H1 (cell line): ENCODE measurements around the gene DIPK1B. TPM values are rescaled to one million over a fixed set of nuclear protein-coding genes. Genes with fewer than 3 reads are reported as not detected.
A peak's percentile ranks its signal among the peaks of the same experiment; 100 is the strongest.

Experiments
- CTCF ChIA-PET: fragments of 300-600 bp; sonication (Branson Sonifier 250); formaldehyde crosslinking; loops from one replicate; lab custom pipeline; 2021; ENCODE audit not compliant: partially characterized antibody; lab: Charles Lee
- POLR2A ChIA-PET: fragments of 300-600 bp; sonication (Branson Sonifier 250); formaldehyde crosslinking; loops from one replicate; lab custom pipeline; 2021; ENCODE audit warnings: inconsistent platforms; ENCODE audit not compliant: partially characterized antibody; lab: Charles Lee
- DNase-seq, 2 experiments: peaks; one replicate each; pipeline versions ENCODE4 v3.0.0 to v3.0.0-alpha.2; 2010 to 2022; ENCODE audit warnings: low spot score in 2 of 2, low read depth in 1 of 2, mixed read lengths in 1 of 2
- FAIRE-seq: peaks from 2 replicates; lab custom pipeline; 2011; peaks lifted over from hg19 to GRCh38; lab: Jason Lieb, UNC
- H2AFZ ChIP-seq: 2 replicates; pipeline ENCODE4 v1.8.1; 2012; ENCODE audit warnings: low read length, inconsistent platforms
- H2AK5ac ChIP-seq: 2 replicates; pipeline ENCODE4 v1.6.1; 2013; ENCODE audit warnings: low read depth, low read length
- H2BK120ac ChIP-seq: replicated peaks from 2 replicates; pipeline ENCODE3; 2013; ENCODE audit warnings: low read depth, low read length, inconsistent platforms
- H2BK12ac ChIP-seq: 2 replicates; pipeline ENCODE4 v1.6.1; 2013; ENCODE audit warnings: low read depth, low read length
- H2BK15ac ChIP-seq: 2 replicates; pipeline ENCODE4 v1.6.1; 2013; ENCODE audit warnings: low read length
- H2BK20ac ChIP-seq: 2 replicates; pipeline ENCODE4 v1.6.1; 2013; ENCODE audit warnings: low read length
- H2BK5ac ChIP-seq: 2 replicates; pipeline ENCODE4 v1.6.1; 2013; ENCODE audit warnings: low read depth, low read length
- H3K14ac ChIP-seq: 2 replicates; pipeline ENCODE4 v1.6.1; 2013; ENCODE audit warnings: inconsistent platforms; ENCODE audit not compliant: insufficient read length
- H3K18ac ChIP-seq: 2 replicates; pipeline ENCODE4 v1.6.1; 2013; ENCODE audit warnings: low read length; ENCODE audit errors: extremely low read depth
- H3K23ac ChIP-seq: 2 replicates; pipeline ENCODE4 v1.6.1; 2013; ENCODE audit warnings: inconsistent platforms; ENCODE audit not compliant: insufficient read length
- H3K23me2 ChIP-seq: 2 replicates; pipeline ENCODE4 v1.6.1; 2013; ENCODE audit warnings: low read depth, low read length
- H3K27ac ChIP-seq: 2 replicates; pipeline ENCODE4 v1.6.1; 2011; ENCODE audit warnings: low read depth, low read length, inconsistent platforms
- H3K27me3 ChIP-seq, 4 experiments: replicated peaks in 1 of 4; 1 replicate in 1 of 4; 2 replicates in 3 of 4; pipeline versions ENCODE4 v1.6.1 to v1.8.1; 2011 to 2013; ENCODE audit warnings: low read length in 3 of 4, mild to moderate bottlenecking in 3 of 4, inconsistent platforms in 2 of 4, mixed read lengths in 2 of 4, moderate library complexity in 1 of 4; ENCODE audit not compliant: control insufficient read depth in 3 of 4, insufficient read depth in 3 of 4; ENCODE audit errors: extremely low read depth in 1 of 4
- H3K36me3 ChIP-seq, 4 experiments: 2 replicates each; pipeline versions ENCODE4 v1.6.1 to v1.8.1; 2011 to 2013; ENCODE audit warnings: mild to moderate bottlenecking in 4 of 4, low read length in 3 of 4, moderate library complexity in 2 of 4, control low read depth in 1 of 4, inconsistent platforms in 1 of 4; ENCODE audit not compliant: insufficient read depth in 4 of 4, control insufficient read depth in 2 of 4
- H3K4ac ChIP-seq: replicated peaks from 2 replicates; pipeline ENCODE3; 2013; ENCODE audit warnings: low read length, low read depth, mixed read lengths, inconsistent platforms; ENCODE audit not compliant: insufficient read length
- H3K4me1 ChIP-seq, 4 experiments: replicated peaks in 1 of 4; 1 replicate in 1 of 4; 2 replicates in 3 of 4; pipeline versions ENCODE4 v1.6.1 to v1.8.1; 2011 to 2013; ENCODE audit warnings: low read length in 3 of 4, inconsistent platforms in 2 of 4, mixed read lengths in 1 of 4; ENCODE audit not compliant: insufficient read depth in 4 of 4, control insufficient read depth in 3 of 4
- H3K4me2 ChIP-seq, 2 experiments: 2 replicates each; pipeline versions ENCODE4 v1.6.1 to v1.8.1; 2011 to 2013; ENCODE audit warnings: low read depth in 2 of 2, low read length in 2 of 2, control low read depth in 1 of 2, inconsistent platforms in 1 of 2, mild to moderate bottlenecking in 1 of 2; ENCODE audit not compliant: insufficient read depth in 1 of 2
- H3K4me3 ChIP-seq, 4 experiments: fragments of 200-600, 300-600 bp in 1 of 4; sonication (generic), shearing (Covaris generic), sonication (Bioruptor Twin) in 1 of 4; 2 replicates each; pipeline versions ENCODE4 v1.5.1 to v1.8.1; 2011 to 2016; ENCODE audit warnings: low read length in 4 of 4, low read depth in 3 of 4, control low read depth in 2 of 4, inconsistent platforms in 2 of 4, mild to moderate bottlenecking in 2 of 4, mixed read lengths in 1 of 4, moderate library complexity in 1 of 4; ENCODE audit not compliant: insufficient read depth in 2 of 4; ENCODE audit errors: extremely low read depth in 1 of 4
- H3K56ac ChIP-seq: replicated peaks from 2 replicates; pipeline ENCODE3; 2013; ENCODE audit warnings: low read depth, mild to moderate bottlenecking, mixed read lengths, low read length, inconsistent platforms; ENCODE audit not compliant: insufficient read length
- H3K79me1 ChIP-seq: 2 replicates; pipeline ENCODE4 v1.6.1; 2013; ENCODE audit warnings: low read depth, low read length, control low read depth
- H3K79me2 ChIP-seq, 2 experiments: 2 replicates each; pipeline versions ENCODE4 v1.6.1 to v1.8.1; 2012 to 2013; ENCODE audit warnings: low read length in 2 of 2, mild to moderate bottlenecking in 2 of 2, inconsistent platforms in 1 of 2; ENCODE audit not compliant: insufficient read depth in 2 of 2, control insufficient read depth in 1 of 2
- H3K9ac ChIP-seq, 4 experiments: replicated peaks in 1 of 4; 1 replicate in 1 of 4; 2 replicates in 3 of 4; pipeline versions ENCODE4 v1.6.1 to v1.8.1; 2011 to 2013; ENCODE audit warnings: low read depth in 3 of 4, low read length in 3 of 4, control low read depth in 2 of 4, mild to moderate bottlenecking in 2 of 4, moderate library complexity in 2 of 4, inconsistent platforms in 1 of 4; ENCODE audit errors: extremely low read depth in 1 of 4
- H3K9me3 ChIP-seq, 2 experiments: 2 replicates each; pipeline versions ENCODE4 v1.6.1 to v1.8.1; 2012 to 2013; ENCODE audit warnings: mild to moderate bottlenecking in 2 of 2, moderate library complexity in 2 of 2, control low read depth in 1 of 2, inconsistent platforms in 1 of 2, low read depth in 1 of 2, low read length in 1 of 2, mixed read lengths in 1 of 2; ENCODE audit not compliant: insufficient read depth in 2 of 2
- H4K20me1 ChIP-seq, 2 experiments: replicated peaks in 1 of 2; 2 replicates each; pipeline versions ENCODE3 to v1.8.1; 2011 to 2013; ENCODE audit warnings: inconsistent platforms in 2 of 2, low read length in 2 of 2, mild to moderate bottlenecking in 1 of 2; ENCODE audit not compliant: insufficient read depth in 2 of 2, control insufficient read depth in 1 of 2
- H4K5ac ChIP-seq: 2 replicates; pipeline ENCODE4 v1.6.1; 2013; ENCODE audit warnings: low read length, low read depth, mixed read lengths, inconsistent platforms; ENCODE audit not compliant: insufficient read length
- H4K8ac ChIP-seq: 2 replicates; pipeline ENCODE4 v1.8.0; 2013; ENCODE audit warnings: mild to moderate bottlenecking, moderate library complexity, low read length, inconsistent platforms; ENCODE audit not compliant: insufficient read depth; ENCODE audit errors: extremely low read depth
- H4K91ac ChIP-seq: replicated peaks from 2 replicates; pipeline ENCODE3; 2013; ENCODE audit warnings: low read length, mixed read lengths, inconsistent platforms; ENCODE audit not compliant: insufficient read length
- BCL11A ChIP-seq, 2 experiments: IDR thresholded peaks; one replicate each; pipeline ENCODE4 v1.6.1; 2011; ENCODE audit warnings: low read depth in 2 of 2, low read length in 2 of 2, mild to moderate bottlenecking in 2 of 2
- BRCA1 ChIP-seq: IDR thresholded peaks from 2 replicates; pipeline ENCODE4 v1.6.1; 2012; ENCODE audit warnings: low read depth, low read length, improper control_type of control experiment
- CTBP2 ChIP-seq: IDR thresholded peaks from 2 replicates; pipeline ENCODE4 v1.7.0; 2011; ENCODE audit warnings: borderline replicate concordance, mild to moderate bottlenecking, moderate library complexity, mixed read lengths, low read length; ENCODE audit not compliant: insufficient read depth, insufficient read length
- E2F6 ChIP-seq: IDR thresholded peaks from 2 replicates; pipeline ENCODE4 v1.6.1; 2012; ENCODE audit warnings: inconsistent platforms
- GABPA ChIP-seq: IDR thresholded peaks from 2 replicates; pipeline ENCODE4 v1.6.1; 2011; ENCODE audit warnings: mild to moderate bottlenecking, low read length, moderate library complexity, borderline replicate concordance; ENCODE audit not compliant: insufficient read depth
- POU5F1 ChIP-seq: IDR thresholded peaks from 2 replicates; pipeline ENCODE4 v1.6.1; 2011; ENCODE audit warnings: low read depth, mild to moderate bottlenecking, low read length, moderate library complexity
- SIN3A ChIP-seq, 2 experiments: IDR thresholded peaks in 1 of 2; conservative IDR thresholded peaks in 1 of 2; 2 replicates each; pipeline ENCODE4 v1.6.1; 2011 to 2012; ENCODE audit warnings: low read length in 2 of 2, improper control_type of control experiment in 1 of 2, low read depth in 1 of 2, mild to moderate bottlenecking in 1 of 2
- SP1 ChIP-seq: IDR thresholded peaks from 2 replicates; pipeline ENCODE4 v1.6.1; 2011; ENCODE audit warnings: low read depth, low read length
- WGBS, 2 experiments: shearing (Covaris generic) in 1 of 2; methylation state at CpG; one replicate each; pipeline versions ENCODE4 v1.1.6 to v1.1.7; 2013 to 2015; ENCODE audit warnings: low lambda C conversion rate in 2 of 2, mixed read lengths in 2 of 2, inconsistent platforms in 1 of 2, low coverage in 1 of 2, missing lambda C conversion rate in 1 of 2; ENCODE audit not compliant: insufficient replicate concordance in 2 of 2, insufficient coverage in 1 of 2, insufficient read length in 1 of 2; ENCODE audit errors: extremely low coverage in 1 of 2, missing lambda C conversion rate in 1 of 2; 5-methylcytosine and 5-hydroxymethylcytosine counted together
- polyA plus RNA-seq, 7 experiments: library from polyadenylated mRNA; depleted of rRNA in 3 of 7; stranded (reverse) in 5 of 7; unstranded in 2 of 7; fragments of >200 nt in 5 of 7; fragments of 200-250 nt in 2 of 7; gene quantifications; 1 replicate in 5 of 7; 2 replicates in 1 of 7; 4 replicates in 1 of 7; pipeline versions ENCODE4 v1.2.1 to v1.2.3, GENCODE V29; 2011 to 2013; ENCODE audit warnings: missing spikeins in 2 of 7, mixed read lengths in 2 of 7
- total RNA-seq: library from RNA; stranded (reverse); fragmentation: NEBNext Ultra II Directional; extraction: Animal tissue kit (Norgen Biotek cat#: 25700); gene quantifications from 2 replicates; pipeline ENCODE4 v1.2.1, GENCODE V29; 2021
- TF ChIP-seq, protein P1 (sequence below): IDR thresholded peaks from 2 replicates; pipeline ENCODE4 v1.6.1; 2012; ENCODE audit warnings: low read length, inconsistent platforms

Gene DIPK1B
- total and polyA plus RNA-seq, 2 of the 8 experiments (the other 6 are each of a cell fraction or from before 2014, with no cell fraction given) = 32.3 to 64.8 TPM

DNA sequence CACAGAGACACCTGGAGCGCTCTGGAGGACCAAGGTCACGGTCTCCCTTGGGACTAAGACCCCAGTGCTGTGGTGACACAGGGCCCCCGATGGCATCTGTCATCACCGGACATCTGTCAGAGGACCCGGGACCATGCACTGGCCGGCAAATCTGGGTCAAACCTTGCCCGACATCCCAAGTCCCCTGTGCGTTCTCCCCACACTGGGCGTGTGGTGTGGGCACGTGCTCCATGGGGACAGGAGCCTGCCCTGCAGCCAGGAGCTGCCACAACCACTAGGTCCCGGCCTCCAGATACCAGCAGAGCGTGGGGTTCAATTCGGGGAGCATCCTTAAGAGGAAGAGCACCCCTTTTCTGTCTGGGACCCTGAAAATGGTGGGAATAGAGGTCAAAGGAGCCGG is 28.6 kb upstream of the DIPK1B start:
- POLR2A ChIA-PET = interaction anchor here (1.2 to 3.1 kb wide), 2 partner anchors 8 to 11 kb away, joined by 3 to 15 read pairs; no protein-coding TSS in a partner anchor
- H2BK20ac ChIP-seq = no peak overlapping the region
- no peak overlapping the region for H3K4me2 ChIP-seq
- H3K9me3 ChIP-seq = no peaks in the 10 kb centered on the region
- peaks cover 0 to 24% (median 11%) of the 10 kb centered on the region in 4 experiments; a peak in 4 of 7 replicates for H3K4me1 ChIP-seq
- no peak overlapping the region for H3K4me3 ChIP-seq
- TF ChIP-seq CTBP2 = no peak
- TF ChIP-seq BCL11A (IDR thresholded peaks at IDR 0.05; ENCODE audit: low read depth in 2 of 2, low read length in 2 of 2) = no peak
- no peak for TF ChIP-seq GABPA
- TF ChIP-seq E2F6 = no peak
- no peak for TF ChIP-seq BRCA1
- TF ChIP-seq SIN3A (conservative IDR thresholded peaks at IDR 0.05 in 1 of 2, IDR thresholded peaks at IDR 0.05 in 1 of 2; ENCODE audit: low read depth in 1 of 2, low read length in 2 of 2) = no peak
- TF ChIP-seq POU5F1 = no peak
- TF ChIP-seq SP1 = no peak
- TF ChIP-seq, protein P1, sequence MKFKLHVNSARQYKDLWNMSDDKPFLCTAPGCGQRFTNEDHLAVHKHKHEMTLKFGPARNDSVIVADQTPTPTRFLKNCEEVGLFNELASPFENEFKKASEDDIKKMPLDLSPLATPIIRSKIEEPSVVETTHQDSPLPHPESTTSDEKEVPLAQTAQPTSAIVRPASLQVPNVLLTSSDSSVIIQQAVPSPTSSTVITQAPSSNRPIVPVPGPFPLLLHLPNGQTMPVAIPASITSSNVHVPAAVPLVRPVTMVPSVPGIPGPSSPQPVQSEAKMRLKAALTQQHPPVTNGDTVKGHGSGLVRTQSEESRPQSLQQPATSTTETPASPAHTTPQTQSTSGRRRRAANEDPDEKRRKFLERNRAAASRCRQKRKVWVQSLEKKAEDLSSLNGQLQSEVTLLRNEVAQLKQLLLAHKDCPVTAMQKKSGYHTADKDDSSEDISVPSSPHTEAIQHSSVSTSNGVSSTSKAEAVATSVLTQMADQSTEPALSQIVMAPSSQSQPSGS = no peak
- no peaks in the 10 kb centered on the region for H3K36me3 ChIP-seq
- H4K91ac ChIP-seq = no peak overlapping the region
- H3K14ac ChIP-seq = no peak overlapping the region
- no peak overlapping the region for H2BK120ac ChIP-seq
- peaks cover 13% of the 10 kb centered on the region; the same call in 1 of the 2 replicates for H3K23me2 ChIP-seq
- H3K18ac ChIP-seq = no peak overlapping the region
- no peak overlapping the region for H2AFZ ChIP-seq
- H4K5ac ChIP-seq = no peak overlapping the region
- H2BK15ac ChIP-seq = no peak overlapping the region
- FAIRE-seq (no peak), DNase-seq (no peak)
- peaks cover 0 to 11% (median 5%) of the 10 kb centered on the region in 4 experiments; a peak in 4 of 7 replicates for H3K27me3 ChIP-seq
- H3K4ac ChIP-seq = no peak overlapping the region
- H3K79me1 ChIP-seq = peaks cover 6% of the 10 kb centered on the region
- H4K8ac ChIP-seq = no peak overlapping the region; the same call in 1 of the 2 replicates
- no peak overlapping the region for H2AK5ac ChIP-seq
- 88% methylated on average over 14 of the region's 14 CpGs; no CpG with 5 or more reads in 1 of the 2 experiments for WGBS, 2 experiments
- 0 out of 2 replicates have a peak overlapping the region, but pooled peaks have one; percentile 14 for H2BK12ac ChIP-seq
- CTCF ChIA-PET = interaction anchor here (0.5 to 12.8 kb wide), 11 partner anchors 10 to 842 kb away, joined by 3 to 125 read pairs (median 4); no protein-coding TSS in a partner anchor
- H3K23ac ChIP-seq = no peak overlapping the region
- H2BK5ac ChIP-seq = no peak overlapping the region
- H3K9ac ChIP-seq = no peak overlapping the region
- H4K20me1 ChIP-seq = peaks cover 2 to 10% of the 10 kb centered on the region in 2 experiments
- H3K79me2 ChIP-seq = no peaks in the 10 kb centered on the region
- no peak overlapping the region for H3K27ac ChIP-seq
- no peak overlapping the region for H3K56ac ChIP-seq
